ENCODE measurements around the gene USP5. TPM values are rescaled to one million over a fixed set of nuclear protein-coding genes. Genes with fewer than 3 reads are reported as not detected.
"Not testable (repeated sequence)": the region's sequence is repeated elsewhere in the genome, so short reads cannot be mapped to it uniquely, and the experiment has no call there.

USP5 gene
- total RNA-seq, 1 donor from 2014 or later = 110 TPM

- no peak for TF ChIP-seq CTCF (IDR thresholded peaks at IDR 0.05)
- no peak for DNase-seq
- H3K27me3 Mint-ChIP-seq = no peaks in the 10 kb centered on the region
- CTCF ChIA-PET = interaction anchor here (2.0 kb wide), 1 partner anchor 11 kb away, joined by 7 read pairs; the partner anchor contains the start of gene SPSB2
- no peak overlapping the region for H3K27ac Mint-ChIP-seq
- H3K36me3 Mint-ChIP-seq (ENCODE audit: low read depth) = peaks cover 7% of the 10 kb centered on the region
- no peak for ATAC-seq (ENCODE audit: low read depth)
- H3K4me1 Mint-ChIP-seq = no peaks in the 10 kb centered on the region
- intact Hi-C loops (cut with micrococcal nuclease) = no loop called here
- POLR2A ChIA-PET = interaction anchor here (0.6 to 1.9 kb wide), 2 partner anchors 8 kb away, joined by 4 to 8 read pairs; no protein-coding TSS in a partner anchor
- no peaks in the 10 kb centered on the region for H3K9me3 Mint-ChIP-seq
- H3K4me3 Mint-ChIP-seq = no peak overlapping the region
Observed at GRCh38 chr12:6883252-6883651, 31.3 kb downstream of the USP5 start.

- no peak for DNase-seq
- no peak for ATAC-seq (ENCODE audit: low read depth)
- no peaks in the 10 kb centered on the region for H3K27me3 Mint-ChIP-seq
- H3K4me3 Mint-ChIP-seq = no peak overlapping the region
- H3K9me3 Mint-ChIP-seq = no peaks in the 10 kb centered on the region
- ChIA-PET CTCF (no interaction called here), POLR2A (no interaction called here)
- intact Hi-C loops (cut with micrococcal nuclease) = no loop called here
- H3K36me3 Mint-ChIP-seq (ENCODE audit: low read depth) = peaks cover 7% of the 10 kb centered on the region
- H3K27ac Mint-ChIP-seq = no peak overlapping the region
- H3K4me1 Mint-ChIP-seq = no peaks in the 10 kb centered on the region
- no peak for TF ChIP-seq CTCF (IDR thresholded peaks at IDR 0.05)
Observed at GRCh38 chr12:6883683-6884082, 31.7 kb downstream of the USP5 start.

- intact Hi-C loops (cut with micrococcal nuclease) = no loop called here
- TF ChIP-seq CTCF (IDR thresholded peaks at IDR 0.05) = no peak
- no peak for ATAC-seq (ENCODE audit: low read depth)
- ChIA-PET CTCF (no interaction called here), POLR2A (interaction anchor here (0.6 to 1.0 kb wide), 2 partner anchors 12 to 85 kb away, joined by 3 read pairs; partner anchors contain the start of gene SPSB2)
- Mint-ChIP-seq H3K27me3 (no peaks in the 10 kb centered on the region), H3K9me3 (no peaks in the 10 kb centered on the region), H3K4me1 (no peaks in the 10 kb centered on the region), H3K36me3 (ENCODE audit: low read depth) (peaks cover 7% of the 10 kb centered on the region), H3K27ac (no peak overlapping the region), H3K4me3 (no peak overlapping the region)
- DNase-seq = no peak
Observed at GRCh38 chr12:6884539-6884938, 32.6 kb downstream of the USP5 start.

- H3K4me3 Mint-ChIP-seq; CTCF ChIA-PET; DNase-seq; H3K27ac Mint-ChIP-seq; ATAC-seq (ENCODE audit: low read depth); H3K27me3 Mint-ChIP-seq; POLR2A ChIA-PET; H3K36me3 Mint-ChIP-seq (ENCODE audit: low read depth); H3K4me1 Mint-ChIP-seq; H3K9me3 Mint-ChIP-seq; intact Hi-C loops (cut with micrococcal nuclease): not testable (repeated sequence)
Observed at GRCh38 chr12:6886206-6886999, 34.5 kb downstream of the USP5 start.

GRCh38 chr12:6887460-6887859 is 35.5 kb downstream of the USP5 start:
- POLR2A ChIA-PET = no interaction called here

More at GRCh38 chr12:6887460-6887859, 35.5 kb downstream of the USP5 start:
- H3K27me3 Mint-ChIP-seq = no peaks in the 10 kb centered on the region
- H3K4me1 Mint-ChIP-seq = peaks cover 14% of the 10 kb centered on the region
- CTCF ChIA-PET = no interaction called here
- no peaks in the 10 kb centered on the region for H3K9me3 Mint-ChIP-seq
- H3K36me3 Mint-ChIP-seq (ENCODE audit: low read depth) = peaks cover 5% of the 10 kb centered on the region
- no peak for TF ChIP-seq CTCF (IDR thresholded peaks at IDR 0.05)
- intact Hi-C loops (cut with micrococcal nuclease) = no loop called here
- DNase-seq (no peak), ATAC-seq (ENCODE audit: low read depth) (no peak)
- H3K4me3 Mint-ChIP-seq = no peak overlapping the region
- H3K27ac Mint-ChIP-seq = no peak overlapping the region

Measured in activated B cell treated with CpG ODN at 0.5 μM for 24 hours (primary cell).